Measurements from ENCODE around the gene VSNL1. TPM values are rescaled to one million over a fixed set of nuclear protein-coding genes. Genes with fewer than 3 reads are reported as not detected.

VSNL1 gene
- total RNA-seq, 1 donor from 2014 or later: not detected

DNA sequence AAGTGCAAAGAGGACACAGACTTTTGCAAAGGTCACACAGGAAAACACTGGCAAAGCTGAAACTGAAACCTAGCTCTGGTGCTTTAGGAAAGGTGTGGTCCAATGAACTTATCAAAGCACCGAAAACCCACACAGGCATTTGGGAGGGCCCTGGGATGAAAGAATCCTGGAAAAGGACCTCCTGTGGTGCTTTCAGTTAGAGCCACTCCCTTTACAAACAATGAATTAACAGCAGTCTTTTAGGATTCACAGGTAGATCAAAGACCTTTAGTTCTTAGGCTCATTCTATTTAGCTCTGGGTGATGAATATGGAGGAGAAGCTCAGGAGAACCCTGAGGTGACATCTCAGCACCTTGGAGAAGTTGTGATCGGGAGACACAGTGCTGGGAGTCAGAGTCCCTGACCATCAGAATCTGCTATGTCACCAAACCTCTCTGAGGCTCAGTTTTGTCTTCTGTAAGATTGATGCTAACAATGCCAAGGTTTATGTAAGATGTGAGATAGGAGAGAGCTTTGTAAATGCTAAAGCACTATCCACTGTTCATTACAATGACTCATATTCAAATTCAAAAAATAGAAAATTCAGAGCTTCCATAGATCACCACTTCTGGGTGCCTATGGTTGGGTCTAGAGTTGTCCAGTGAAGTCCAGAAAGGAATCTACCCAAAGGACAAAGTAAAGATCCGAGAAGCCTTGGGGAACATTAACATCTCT lies 39.3 kb downstream of the VSNL1 start:
- H3K4me3 ChIP-seq (ENCODE audit: low read depth, low read length): no peak overlapping the region
- no peak for DNase-seq (ENCODE audit: low read depth)
- TF ChIP-seq, protein P1, sequence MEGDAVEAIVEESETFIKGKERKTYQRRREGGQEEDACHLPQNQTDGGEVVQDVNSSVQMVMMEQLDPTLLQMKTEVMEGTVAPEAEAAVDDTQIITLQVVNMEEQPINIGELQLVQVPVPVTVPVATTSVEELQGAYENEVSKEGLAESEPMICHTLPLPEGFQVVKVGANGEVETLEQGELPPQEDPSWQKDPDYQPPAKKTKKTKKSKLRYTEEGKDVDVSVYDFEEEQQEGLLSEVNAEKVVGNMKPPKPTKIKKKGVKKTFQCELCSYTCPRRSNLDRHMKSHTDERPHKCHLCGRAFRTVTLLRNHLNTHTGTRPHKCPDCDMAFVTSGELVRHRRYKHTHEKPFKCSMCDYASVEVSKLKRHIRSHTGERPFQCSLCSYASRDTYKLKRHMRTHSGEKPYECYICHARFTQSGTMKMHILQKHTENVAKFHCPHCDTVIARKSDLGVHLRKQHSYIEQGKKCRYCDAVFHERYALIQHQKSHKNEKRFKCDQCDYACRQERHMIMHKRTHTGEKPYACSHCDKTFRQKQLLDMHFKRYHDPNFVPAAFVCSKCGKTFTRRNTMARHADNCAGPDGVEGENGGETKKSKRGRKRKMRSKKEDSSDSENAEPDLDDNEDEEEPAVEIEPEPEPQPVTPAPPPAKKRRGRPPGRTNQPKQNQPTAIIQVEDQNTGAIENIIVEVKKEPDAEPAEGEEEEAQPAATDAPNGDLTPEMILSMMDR (conservative IDR thresholded peaks at IDR 0.05; ENCODE audit: low read depth, low read length): no peak

DNA sequence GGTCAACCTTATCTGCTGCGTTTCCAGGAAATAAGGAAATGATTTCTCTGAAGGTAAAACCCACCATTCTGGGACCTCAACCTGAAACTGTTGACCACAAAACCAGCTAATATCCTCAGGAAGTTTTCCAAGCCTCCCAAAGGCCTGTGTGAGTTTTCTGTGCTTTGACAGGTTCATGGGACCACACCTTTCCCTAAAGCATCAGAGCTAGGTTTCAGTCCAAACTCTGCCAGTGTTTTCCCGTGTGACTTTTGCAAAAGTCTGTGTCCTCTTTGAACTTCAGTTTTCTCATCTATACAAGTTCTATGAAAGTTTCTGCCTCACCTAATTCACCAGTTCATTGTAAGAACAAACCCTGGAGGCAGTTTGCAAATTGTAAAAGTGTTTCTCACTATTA lies 39.8 kb downstream of the VSNL1 start:
- H3K4me3 ChIP-seq (ENCODE audit: low read depth, low read length): no peak overlapping the region
- TF ChIP-seq, protein P1 (conservative IDR thresholded peaks at IDR 0.05; ENCODE audit: low read depth, low read length): no peak
- no peak for DNase-seq (ENCODE audit: low read depth)

DNA sequence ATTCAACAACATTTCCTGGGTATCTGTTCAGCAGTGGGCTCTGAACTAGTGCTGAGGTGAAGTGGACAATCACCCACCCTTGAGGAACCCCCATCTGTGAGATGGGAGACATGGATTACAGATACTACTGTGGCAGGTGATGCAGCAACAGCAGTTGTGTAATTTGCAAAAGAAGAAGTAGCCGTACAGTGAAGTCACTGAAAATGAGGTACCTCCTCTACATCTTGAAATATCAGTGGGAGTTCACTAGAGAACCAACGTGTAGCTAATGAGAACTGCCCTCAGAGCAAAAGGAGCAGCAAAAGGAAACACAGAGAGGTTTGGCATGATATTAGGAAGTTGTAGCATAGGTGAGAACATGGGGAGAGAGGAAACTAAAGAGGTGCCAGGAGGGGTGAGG lies 41.3 kb downstream of the VSNL1 start:
- TF ChIP-seq, protein P1 (conservative IDR thresholded peaks at IDR 0.05; ENCODE audit: low read depth, low read length): no peak
- no peak overlapping the region for H3K4me3 ChIP-seq (ENCODE audit: low read depth, low read length)
- no peak for DNase-seq (ENCODE audit: low read depth)

DNA sequence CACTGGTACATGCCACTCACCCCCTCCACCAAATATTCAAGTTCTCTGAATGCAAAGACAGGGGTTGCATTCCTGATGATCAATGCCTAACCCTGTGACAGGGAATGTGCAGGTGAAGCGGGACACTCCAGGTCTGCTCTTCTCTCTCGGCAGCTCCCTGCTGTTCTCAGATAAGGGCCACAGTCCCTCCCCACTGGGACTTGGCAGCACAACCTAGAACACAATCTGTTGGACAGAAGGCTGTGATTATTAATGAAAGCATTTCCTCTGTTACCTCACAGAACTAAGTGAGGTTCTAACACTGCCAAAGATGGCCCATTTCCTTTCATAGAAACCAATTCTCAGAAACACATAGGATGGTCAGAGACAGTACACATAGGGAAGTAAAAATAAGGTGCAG lies 42.7 kb downstream of the VSNL1 start:
- DNase-seq (ENCODE audit: low read depth): no peak
- TF ChIP-seq, protein P1 (conservative IDR thresholded peaks at IDR 0.05; ENCODE audit: low read depth, low read length): no peak
- no peak overlapping the region for H3K4me3 ChIP-seq (ENCODE audit: low read depth, low read length)

DNA sequence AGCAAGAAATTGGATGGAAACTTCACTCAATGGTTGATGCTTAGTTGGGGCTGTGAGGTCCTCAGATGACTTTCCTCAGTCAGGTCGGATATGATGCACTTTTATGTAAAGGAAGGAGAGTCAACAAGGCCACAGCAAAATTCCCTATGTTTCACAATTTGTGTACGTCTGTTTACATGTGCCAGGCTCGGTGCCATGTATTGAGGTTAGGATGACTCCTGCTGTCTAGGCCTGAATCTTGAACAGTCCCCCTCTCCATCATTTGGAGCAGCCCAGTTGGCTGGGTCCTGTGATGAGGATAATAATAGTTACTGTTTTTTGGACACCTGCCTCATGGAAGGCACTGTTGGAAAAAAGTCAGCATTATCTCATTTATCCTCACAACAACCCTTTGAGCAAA lies 43.1 kb downstream of the VSNL1 start:
- DNase-seq (ENCODE audit: low read depth): no peak
- no peak overlapping the region for H3K4me3 ChIP-seq (ENCODE audit: low read depth, low read length)
- TF ChIP-seq, protein P1 (conservative IDR thresholded peaks at IDR 0.05; ENCODE audit: low read depth, low read length): no peak

DNA sequence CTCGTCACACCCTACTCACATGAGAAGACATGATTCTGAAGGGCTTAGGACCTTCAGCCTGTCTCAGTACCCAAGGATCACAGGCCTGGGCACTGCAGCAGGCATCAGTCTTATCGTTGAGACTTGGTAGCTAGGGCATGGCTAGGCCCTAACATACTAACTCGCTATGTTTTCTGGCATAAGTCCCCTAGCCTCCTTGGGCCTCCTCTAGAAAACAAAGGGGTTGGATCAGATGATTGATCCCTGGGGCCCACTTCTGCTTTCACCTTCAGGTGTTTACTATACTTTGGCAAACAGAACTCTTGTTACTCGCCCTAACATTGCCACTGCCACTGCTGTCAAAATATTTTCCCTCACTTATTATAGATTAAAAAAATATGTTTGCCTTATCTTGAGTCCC lies 44.2 kb downstream of the VSNL1 start:
- DNase-seq (ENCODE audit: low read depth): no peak
- TF ChIP-seq, protein P1 (conservative IDR thresholded peaks at IDR 0.05; ENCODE audit: low read depth, low read length): no peak

DNA sequence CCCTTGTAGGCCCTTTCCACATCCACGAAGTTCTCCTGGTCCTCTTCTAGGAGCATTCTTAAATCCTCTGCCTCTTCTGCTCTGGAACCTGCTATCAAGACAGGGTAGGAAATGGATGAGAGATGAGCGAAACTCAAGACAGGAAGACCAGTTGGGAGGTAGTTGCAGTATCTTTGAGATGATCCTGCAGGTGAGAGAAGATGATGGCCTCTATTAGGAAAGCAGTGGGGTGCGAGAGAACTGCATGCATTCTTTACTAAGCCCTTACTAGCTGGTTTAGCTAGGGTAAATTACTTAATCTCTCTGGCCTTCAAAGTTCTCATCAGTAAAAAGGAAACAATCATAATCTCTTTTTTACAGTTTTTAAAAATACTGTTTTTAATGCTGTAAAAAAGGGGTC lies 47.0 kb downstream of the VSNL1 start:
- TF ChIP-seq, protein P1 (conservative IDR thresholded peaks at IDR 0.05; ENCODE audit: low read depth, low read length): no peak
- no peak for DNase-seq (ENCODE audit: low read depth)
- H3K4me3 ChIP-seq (ENCODE audit: low read depth, low read length): no peak overlapping the region

More for the DNA sequence above, 44.2 kb downstream of the VSNL1 start:
- H3K4me3 ChIP-seq (ENCODE audit: low read depth, low read length): no peak overlapping the region

Measured in epithelial cell of proximal tubule (primary cell).